Activated CD4-positive, alpha-beta T cell treated with anti-CD3 and anti-CD28 coated beads for 48 hours (primary cell): ENCODE data around the gene SPATA6L.

Experiments
- DNase-seq: peaks from one replicate; pipeline ENCODE4 v3.0.0-alpha.2; 2020

Gene SPATA6L

GRCh38 chr9:4581035-4581760 is 85.1 kb downstream of the SPATA6L start:
- no peak for DNase-seq

DNA sequence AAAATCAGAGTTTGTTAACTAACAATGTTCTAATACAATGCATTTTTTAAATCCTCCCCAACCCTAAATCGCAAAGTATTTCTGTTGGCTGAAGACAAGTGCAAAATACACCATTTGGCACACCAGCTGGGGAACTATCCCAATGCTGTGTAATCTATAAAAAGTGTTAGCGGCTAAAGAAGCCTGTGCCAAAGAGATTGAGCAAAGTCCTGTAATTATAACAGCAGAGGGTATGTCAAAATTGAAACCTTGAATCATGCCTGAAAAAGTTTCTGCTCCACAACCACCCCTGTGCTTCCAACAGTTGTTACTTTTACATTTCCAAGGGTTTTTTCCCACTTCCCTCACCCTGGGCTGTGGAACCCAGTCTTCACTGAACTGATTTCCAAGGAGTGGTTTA is 87.3 kb downstream of the SPATA6L start:
- no peak for DNase-seq

DNA sequence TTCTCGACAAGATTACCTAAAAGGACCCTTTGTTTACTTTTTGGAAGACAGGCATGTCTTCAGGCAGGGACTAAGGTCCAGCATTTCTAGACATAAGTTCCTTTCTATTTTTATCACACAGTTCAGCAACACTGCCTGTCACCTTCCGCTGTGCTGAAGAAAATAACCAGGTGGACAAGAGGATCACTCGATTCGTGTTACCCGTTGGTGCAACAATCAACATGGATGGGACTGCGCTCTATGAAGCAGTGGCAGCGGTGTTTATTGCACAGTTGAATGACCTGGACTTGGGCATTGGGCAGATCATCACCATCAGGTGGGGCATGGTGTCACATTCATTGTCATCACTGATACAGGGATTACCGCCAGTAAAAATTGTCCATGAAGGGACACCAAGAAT is 89.8 kb downstream of the SPATA6L start:
- no peak for DNase-seq

- DNase-seq: no peak
Measured at GRCh38 chr9:4575997-4576396, 90.3 kb downstream of the SPATA6L start.

DNA sequence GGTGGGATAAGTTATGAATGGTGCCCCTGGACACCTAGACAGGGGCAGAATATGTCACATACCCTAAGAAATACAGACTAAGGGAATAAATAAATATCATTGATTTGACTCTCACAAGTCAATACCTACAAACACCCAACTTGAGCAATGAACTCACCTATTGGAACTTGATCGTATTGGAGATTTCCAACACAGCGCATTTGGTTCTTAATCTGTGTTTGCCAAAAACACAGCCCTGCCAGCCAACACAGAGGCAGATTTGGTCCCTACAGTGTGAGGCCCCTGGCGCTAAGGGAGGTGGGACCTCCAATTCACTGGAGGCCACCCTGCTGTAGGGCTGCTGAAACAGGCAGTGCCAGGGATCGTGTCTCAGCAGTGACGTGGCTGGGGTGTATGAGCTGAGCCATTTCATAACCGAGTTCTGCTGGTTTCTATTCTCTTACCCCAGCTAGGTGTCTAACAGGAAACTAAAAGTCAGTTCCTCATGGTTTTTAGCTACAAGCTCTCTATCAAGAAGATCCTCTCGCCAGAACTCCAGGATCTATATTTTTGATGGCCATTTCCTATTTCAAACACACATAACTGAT is 91.5 kb downstream of the SPATA6L start:
- no peak for DNase-seq

DNA sequence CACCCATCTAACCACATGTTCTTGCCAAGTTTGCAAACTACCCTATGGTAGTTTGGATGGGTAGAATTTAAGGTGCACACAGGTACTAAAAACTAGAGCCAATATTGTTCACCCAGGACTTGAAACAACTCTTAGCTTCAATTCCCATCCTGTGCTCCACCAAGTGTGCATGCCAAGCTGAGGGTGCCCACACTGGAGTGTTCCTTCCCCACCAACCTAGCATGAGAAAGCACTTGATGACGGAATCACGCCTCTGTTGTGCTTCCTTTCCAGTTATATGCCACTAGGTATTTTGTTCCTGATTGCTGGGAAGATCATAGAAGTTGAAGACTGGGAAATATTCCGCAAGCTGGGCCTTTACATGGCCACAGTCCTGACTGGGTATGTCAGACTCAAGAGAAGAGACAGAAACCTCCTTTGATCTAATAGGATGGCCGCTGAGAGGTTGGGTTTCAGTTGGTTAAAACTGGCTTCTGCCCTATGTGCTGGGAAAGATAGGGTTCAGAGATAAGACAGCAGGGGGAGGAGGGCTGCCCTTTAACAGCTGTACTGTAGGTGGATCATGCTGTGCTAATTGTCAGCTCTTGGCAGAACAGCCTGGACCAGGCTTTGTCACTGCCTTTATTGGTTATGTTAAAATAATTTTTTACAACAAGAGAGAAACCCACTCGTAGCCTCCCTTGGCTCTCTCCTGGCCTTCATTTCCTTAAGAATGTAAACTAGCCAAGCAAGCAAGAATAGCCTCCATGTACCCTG is 92.5 kb downstream of the SPATA6L start:
- no peak for DNase-seq

DNA sequence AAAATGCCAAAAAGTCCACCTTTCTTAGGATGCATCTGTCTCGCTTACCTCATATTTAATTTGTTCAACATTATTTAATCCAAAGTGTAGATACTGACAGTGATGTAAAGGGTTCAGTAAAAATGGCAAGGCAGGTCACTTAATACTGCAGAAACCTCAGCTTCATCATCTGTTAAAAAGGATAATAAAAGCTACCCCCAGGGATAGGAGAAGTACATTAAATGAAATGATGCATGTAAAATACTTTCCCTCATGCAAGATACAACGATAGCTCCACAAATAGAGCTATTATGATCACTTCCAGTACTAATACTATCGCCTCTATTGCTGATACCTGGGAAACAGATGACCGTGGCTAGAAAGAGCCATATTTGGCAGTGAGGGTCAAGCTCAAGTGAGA is 93.1 kb downstream of the SPATA6L start:
- no peak for DNase-seq

DNA sequence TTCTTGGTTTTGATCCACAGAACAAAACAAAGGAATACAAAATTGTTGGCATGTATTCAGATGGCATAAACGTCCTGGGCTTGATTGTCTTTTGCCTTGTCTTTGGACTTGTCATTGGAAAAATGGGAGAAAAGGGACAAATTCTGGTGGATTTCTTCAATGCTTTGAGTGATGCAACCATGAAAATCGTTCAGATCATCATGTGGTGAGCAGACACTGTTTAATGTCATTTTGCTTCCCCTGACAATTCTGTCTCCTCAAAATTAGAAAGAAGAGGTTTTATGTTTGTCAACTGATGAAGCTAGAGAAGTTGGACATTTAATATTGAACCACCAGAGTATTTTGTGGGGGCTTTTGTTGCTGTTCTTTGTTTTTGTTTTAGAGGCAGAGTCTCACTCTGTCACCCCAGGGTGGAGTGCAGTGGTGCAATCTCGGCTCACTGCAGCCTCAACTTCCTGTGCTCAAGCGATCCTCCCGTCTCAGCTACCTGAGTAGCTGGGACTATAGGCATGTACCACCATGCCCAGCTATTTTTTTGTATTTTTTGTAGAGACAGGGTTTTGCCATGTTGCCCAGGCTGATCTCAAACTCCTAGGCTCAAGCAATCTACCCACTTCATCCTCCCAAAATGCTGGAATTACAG is 94.0 kb downstream of the SPATA6L start:
- DNase-seq: peak; percentile 16

DNA sequence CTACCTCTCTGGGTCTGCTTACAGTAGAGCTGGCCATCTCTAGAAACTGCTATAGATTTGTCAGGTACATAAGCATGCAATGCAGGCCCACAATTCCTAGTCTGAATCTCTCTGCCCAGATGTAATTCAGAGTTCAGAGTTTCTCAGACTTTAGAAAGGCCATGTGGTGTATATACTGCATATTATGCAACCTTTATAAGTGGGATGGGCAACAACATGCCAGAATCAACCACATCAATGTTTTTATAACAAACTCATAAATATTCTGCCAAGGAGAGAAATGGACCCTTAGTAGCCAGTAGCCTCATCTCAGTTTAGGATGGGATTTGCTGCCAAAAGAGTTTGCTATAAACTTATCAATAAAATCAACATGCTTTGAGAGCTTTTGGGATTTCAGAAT is 97.2 kb downstream of the SPATA6L start:
- no peak for DNase-seq

DNA sequence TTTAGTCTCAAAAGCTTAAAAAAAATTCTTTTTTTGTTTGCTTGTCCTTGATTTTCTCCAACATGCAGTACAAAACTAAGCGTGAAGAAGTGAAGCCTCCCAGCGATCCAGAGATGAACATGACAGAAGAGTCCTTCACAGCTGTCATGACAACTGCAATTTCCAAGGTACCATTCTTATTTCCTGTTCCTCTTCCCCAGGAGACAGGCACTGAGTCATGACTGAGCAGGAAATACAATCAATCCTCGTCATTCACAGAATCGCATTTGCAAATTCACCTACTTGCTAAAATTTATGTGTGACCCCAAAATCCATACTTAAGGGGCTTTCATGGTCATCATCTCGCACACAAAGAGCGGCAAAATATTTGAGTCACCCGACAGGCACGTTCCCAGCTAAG is 98.7 kb downstream of the SPATA6L start:
- DNase-seq: no peak

- DNase-seq: no peak
Measured at GRCh38 chr9:4566806-4567205, 99.5 kb downstream of the SPATA6L start.

DNA sequence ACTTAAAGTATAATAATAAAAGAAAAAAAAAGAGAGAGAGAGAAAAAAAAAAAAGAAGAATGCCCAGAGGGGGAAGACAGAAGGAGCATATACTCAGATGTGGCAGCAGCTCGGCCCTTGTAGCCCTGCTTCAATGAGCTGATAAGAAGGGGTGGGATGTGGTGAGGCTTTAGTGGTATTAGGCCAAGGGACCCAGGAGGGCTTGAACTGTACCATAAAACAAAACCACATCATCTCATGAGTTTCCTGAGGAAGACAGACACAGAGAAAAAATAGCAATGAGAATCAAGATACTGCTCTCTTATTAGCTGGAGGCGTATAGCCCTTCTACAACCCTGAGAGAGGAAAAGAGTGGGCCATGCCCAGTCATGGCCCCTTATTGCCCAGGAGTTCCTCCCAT is 103.2 kb downstream of the SPATA6L start:
- DNase-seq: no peak

GRCh38 chr9:4559261-4560182 is 106.8 kb downstream of the SPATA6L start:
- DNase-seq: no peak

GRCh38 chr9:4558371-4558998 is 107.8 kb downstream of the SPATA6L start:
- DNase-seq: no peak

DNA sequence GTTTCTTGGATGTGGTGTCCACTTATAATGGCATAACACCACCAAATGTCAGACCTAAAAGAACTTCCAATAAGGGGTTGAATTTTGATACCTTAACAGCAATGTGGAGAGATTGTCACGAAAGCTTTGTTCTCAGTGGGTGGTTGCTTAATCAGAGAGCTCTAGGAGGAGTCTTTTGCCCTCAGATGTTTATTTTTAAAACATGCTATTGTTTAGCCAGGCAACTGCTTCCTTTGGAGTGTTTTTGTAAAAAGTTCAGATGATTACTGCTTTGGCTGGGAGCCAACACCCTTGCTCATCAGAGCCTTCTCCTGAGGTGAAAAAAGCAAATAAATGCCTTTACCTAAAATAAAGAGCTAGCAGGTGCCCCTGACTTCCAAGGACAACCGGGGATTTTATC is 111.0 kb downstream of the SPATA6L start:
- no peak for DNase-seq

GRCh38 chr9:4553951-4554381 is 112.3 kb downstream of the SPATA6L start:
- DNase-seq: no peak

- no peak for DNase-seq
Measured at GRCh38 chr9:4550777-4551484, 115.3 kb downstream of the SPATA6L start.

DNA sequence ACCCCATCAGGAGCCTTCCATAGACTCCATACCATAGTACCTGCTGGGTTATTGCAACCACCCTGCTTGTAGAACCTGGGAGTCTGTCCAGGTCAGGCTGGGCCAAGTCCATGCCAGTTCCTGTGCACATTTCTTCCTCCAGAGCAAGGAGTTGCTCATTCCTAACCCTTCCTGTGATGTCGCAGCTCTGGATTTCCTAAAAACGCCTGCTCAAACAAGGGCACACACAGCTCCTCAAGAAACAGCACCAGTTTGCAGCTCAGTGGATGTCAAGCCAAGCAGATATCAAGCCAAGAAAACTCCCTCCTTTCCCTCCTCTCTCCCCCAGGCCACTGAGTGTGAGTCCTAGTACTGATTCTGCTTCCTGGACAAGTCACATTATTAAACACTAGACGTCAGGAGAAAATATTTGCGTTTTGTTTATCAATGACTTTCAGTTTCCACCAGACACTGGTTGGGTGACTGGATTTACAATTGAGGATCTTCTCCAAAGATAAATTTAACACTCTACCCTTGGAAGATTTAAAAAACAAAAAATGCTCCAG is 116.5 kb downstream of the SPATA6L start:
- DNase-seq: no peak

GRCh38 chr9:4548811-4549725 is 117.2 kb downstream of the SPATA6L start:
- peak; percentile 16 for DNase-seq
